HG03095 (cell line): Measurements from ENCODE around the gene OR8K5.
"Not testable (repeated sequence)": the region's sequence is repeated elsewhere in the genome, so short reads cannot be mapped to it uniquely, and the experiment has no call there.

Experiments used
- ATAC-seq: cut with Tn5 transposase; IDR thresholded peaks from one replicate; pipeline ENCODE4 v1.9.1; 2021; ENCODE audit warnings: moderate library complexity; ENCODE audit not compliant: unreplicated experiment

OR8K5 gene, protein sequence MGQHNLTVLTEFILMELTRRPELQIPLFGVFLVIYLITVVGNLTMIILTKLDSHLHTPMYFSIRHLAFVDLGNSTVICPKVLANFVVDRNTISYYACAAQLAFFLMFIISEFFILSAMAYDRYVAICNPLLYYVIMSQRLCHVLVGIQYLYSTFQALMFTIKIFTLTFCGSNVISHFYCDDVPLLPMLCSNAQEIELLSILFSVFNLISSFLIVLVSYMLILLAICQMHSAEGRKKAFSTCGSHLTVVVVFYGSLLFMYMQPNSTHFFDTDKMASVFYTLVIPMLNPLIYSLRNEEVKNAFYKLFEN

GRCh38 chr11:56160217-56160616, at the start of gene OR8K5:
Gene OR8K5 (minus strand): TSS chr11:56160317. CDS start chr11:56160317, 0 bp downstream.
- no peak for ATAC-seq

DNA sequence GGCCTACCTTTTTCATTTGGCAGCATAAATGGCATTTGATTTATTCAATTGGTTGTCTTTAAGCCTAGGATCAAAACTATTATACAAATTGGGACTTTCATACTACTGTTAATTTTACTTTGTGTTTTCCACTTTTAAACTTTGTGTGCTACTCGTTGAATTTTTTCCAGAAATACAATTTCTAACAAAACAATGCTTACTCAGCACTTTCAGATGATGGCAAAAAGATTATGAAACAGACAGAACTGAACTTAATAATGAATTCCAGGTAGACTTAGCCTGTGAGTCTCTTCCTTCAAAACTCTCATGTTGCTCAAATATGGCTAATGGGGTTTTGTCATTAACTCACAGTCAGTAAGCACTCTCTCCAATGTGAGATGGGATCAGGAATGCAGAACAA, 47.7 kb upstream of the OR8K5 start:
- ATAC-seq = no peak

DNA sequence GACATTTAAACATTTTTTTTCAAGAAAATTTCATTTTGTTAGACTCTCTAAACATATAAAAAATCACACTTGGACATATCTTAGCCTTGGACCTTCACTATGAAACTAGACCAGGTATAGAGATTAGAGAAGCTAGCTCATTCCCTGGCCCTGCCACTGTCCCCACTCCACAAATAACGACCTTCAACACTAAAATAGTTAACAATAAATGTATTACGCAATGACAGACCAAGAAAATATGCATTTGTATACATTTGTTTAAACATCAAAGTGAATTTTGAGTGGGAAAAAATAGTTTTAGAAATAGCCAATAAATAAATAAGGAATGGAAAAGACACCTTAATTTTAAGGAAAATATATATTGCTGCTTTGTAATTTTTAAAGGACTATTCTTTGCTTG, 37.2 kb upstream of the OR8K5 start:
- no peak for ATAC-seq

- ATAC-seq = no peak
These were observed 36.6 kb upstream of the OR8K5 start for GRCh38 chr11:56196705-56197104.

- ATAC-seq = no peak
These were observed 28.5 kb upstream of the OR8K5 start for GRCh38 chr11:56188602-56189001.

GRCh38 chr11:56183459-56183858, 23.3 kb upstream of the OR8K5 start:
- no peak for ATAC-seq

- ATAC-seq = no peak
These were observed 16.2 kb upstream of the OR8K5 start, which contains the start of gene OR5J2 for GRCh38 chr11:56176318-56176717. Gene OR5J2 (plus strand): TSS chr11:56176618. CDS start chr11:56176618, 0 bp downstream.

GRCh38 chr11:56172256-56172830, 12.2 kb upstream of the OR8K5 start:
- ATAC-seq = no peak

DNA sequence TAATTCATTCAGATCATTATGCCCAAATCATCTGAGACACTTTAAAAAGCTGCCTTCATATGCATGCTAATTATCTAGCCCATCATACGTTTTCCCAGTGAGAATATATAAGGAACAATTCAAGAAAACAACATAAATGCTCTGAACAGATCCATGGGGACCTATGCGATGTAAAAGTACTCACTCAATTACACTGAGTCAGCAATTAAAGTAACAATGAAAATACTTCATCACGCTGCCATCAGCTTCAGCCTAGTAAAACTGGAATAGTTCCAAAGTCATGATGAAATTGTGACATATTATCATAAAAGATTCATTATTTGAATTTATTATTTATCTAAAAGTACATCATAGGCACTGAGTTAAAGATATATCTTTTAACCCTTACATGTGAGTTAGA, 3.7 kb upstream of the OR8K5 start:
- ATAC-seq = no peak

DNA sequence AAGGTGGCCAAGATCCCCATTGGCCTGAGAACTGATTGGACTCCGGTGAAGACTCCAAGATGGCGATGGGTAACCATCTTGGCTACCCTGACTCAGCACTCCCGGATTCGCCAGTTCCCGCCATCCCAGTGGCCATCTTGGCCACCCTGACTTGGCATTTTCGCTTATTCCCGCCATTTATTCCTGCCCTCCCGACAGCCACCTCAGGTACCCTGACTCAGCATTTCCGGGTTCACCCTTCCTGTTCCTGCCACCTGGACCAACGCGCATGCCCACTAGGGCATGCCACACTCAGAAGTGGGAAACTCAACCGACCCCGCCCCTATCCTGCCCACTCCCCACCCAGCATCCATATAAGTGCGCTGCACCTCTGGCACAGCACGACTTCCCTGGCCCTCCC, 7.8 kb downstream of the OR8K5 start:
- no peak for ATAC-seq

DNA sequence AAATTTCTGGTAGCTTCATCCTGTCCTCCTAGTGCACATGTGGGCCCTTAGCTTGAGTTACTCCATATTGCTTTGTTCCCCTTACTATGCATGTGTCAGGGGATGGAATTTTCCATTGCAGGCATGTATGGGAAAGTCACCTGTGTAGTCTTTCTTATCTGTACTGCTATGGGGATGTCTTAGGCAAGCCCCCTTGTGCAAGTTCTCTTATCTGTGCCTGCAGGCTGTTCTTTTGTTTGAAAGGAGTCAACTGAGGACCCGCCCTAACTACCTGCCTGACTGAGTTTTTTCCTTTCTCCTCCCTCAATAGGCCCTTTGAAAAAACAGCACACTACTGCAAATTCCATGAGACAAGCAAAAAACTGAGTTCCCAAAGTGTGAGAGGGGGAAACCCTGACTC, 8.7 kb downstream of the OR8K5 start:
- ATAC-seq = no peak

DNA sequence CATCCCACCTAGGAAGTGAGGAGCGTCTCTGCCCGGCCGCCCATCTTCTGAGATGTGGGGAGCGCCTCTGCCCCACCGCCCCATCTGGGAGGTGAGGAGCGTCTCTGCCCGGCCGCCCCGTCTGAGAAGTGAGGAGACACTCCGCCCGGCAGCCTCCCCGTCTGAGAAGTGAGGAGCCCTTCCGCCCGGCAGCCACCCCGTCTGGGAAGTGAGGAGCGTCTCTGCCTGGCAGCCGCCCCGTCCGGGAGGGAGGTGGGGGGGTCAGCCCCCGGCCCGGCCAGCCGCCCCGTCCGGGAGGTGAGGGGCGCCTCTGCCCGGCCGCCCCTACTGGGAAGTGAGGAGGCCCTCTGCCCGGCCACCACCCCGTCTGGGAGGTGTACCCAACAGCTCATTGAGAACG, 16.4 kb downstream of the OR8K5 start:
- not testable (repeated sequence) for ATAC-seq

- ATAC-seq = no peak
These were observed 19.9 kb downstream of the OR8K5 start, which contains the start of gene OR8J3 for GRCh38 chr11:56140151-56140661. Gene OR8J3 (minus strand): TSS chr11:56140201. CDS start chr11:56137718, 2,483 bp downstream.

GRCh38 chr11:56122073-56122472, 38.0 kb downstream of the OR8K5 start, which contains the start of gene OR8H3:
Gene OR8H3 (plus strand): TSS chr11:56122373. CDS start chr11:56122373, 0 bp downstream.
- ATAC-seq = no peak
